Activated gamma-delta T cell treated with Interleukin-2 at 50 U/mL for 16 hours (primary cell): ENCODE data around the gene LASP1.

Source experiments
- DNase-seq: peaks from one replicate; pipeline ENCODE4 v3.0.0-alpha.2; 2020

Gene LASP1

GRCh38 chr17:38870259-38871165 lies 654 bp downstream of the LASP1 start:
- DNase-seq: peak; percentile 68

DNA sequence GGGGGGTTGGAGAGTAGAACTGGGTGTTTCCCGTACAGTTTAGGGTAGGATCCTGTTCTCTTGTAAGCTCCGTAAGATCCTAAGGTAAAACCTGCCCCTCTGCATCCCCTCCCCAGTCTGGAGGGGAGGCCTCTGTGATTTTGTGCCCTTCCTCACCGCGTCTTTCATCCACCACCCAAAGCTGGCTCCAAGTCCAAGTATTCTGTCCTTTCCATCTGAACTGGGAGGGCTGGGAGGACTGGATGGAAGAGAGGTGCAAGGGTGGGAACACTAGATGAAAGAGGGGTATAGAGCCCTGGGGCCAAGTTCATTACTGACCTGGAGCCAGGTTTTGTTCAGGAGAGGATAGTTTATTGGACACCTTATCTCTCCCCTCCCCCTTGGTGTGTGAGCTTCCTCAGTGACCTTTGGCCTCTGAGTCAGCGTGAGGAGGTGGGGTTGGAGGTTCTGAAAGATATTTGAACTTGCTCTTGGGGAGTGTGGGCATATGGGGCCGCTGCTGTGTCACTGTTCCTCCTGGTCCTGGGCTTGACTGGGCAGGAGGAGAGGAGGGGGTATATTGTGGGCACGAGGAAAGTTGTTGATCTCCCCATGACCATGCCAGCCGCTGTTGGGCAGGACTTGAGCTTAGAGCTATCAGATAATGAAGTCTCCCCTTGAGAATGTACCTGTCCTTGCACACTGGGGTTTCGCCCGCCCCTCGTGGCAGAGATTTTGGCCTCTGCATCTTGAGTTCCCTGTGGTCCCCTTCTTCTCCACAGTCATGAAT lies 1.6 kb downstream of the LASP1 start:
- peak; percentile 67 for DNase-seq

GRCh38 chr17:38872027-38872511 lies 2.2 kb downstream of the LASP1 start:
- no peak for DNase-seq

- no peak for DNase-seq
These were observed 3.0 kb downstream of the LASP1 start for GRCh38 chr17:38872671-38873385.

- DNase-seq: no peak
These were observed 4.0 kb downstream of the LASP1 start for GRCh38 chr17:38873640-38874380.

DNA sequence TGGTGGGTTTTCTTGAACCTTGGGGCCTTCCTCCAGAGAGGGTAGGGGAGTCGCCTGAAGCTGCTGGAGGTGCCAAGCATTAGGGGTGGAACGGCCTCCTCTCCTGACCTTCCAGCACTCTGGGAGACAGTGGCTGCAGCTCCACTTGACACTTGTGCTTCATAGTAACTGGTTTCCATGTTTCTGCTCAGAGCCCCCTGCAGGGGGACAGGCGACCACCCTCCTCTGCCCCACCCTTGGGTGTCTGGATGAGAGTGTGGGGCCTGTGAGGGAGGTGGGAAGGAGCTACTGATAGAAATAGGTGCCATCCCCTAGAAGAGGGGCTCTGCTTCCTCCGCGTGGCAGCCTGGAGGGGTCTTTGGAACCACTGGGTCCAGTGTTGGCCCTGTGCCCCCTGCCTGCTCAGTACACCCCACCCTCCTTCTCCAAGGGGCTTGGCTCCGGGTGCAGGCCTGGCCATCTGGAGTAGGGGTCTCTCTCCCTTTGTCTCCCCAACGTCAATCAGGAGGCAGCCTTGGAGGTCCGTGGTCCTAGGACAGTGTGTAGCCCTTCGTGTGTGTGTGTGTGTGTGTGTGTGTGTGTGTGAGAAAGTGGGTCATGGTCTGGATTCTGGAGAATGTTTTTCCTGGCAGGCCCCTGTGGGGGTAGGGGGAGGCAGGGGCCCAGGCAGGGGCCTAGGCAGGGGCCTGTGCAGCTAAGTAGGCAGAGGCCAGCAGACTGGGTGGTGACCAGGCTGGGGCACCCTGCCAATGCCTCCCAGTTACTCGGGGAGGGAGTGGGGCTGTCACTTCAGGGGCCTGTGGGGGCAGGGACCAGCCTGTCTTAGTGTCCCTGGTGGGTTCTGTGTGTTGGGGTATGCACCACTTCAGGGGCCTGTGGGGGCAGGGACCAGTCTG lies 4.9 kb downstream of the LASP1 start:
- DNase-seq: no peak

DNA sequence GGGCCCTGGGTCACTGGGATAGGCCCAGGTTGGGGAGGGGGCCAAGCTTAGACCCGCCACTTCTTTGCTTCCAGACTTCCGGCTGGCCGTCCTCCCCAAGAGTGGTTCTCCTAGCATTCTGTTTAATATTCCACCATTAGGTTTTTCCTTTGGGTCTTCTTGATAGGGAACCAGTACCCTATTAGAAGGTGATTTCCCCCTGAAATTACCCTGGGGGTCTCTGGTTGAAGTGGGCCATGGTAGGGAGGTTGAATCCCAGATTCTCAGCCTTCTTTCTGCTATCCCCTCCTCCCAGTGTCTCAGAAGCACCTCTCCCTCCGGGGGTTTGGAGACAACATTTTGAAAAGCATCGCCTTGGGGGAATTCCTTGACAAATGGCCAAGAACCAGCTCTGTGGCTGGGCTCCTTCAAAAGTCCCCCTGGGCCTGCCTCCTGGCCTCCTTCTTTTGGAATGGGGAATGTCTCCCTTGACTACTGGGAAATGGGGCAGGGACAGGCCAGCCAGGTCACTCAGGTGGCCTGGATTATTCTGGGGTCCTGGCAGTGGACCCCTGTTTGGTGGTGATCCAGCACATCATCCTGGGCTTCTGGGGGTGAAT lies 5.7 kb downstream of the LASP1 start:
- DNase-seq: no peak

- no peak for DNase-seq
These were observed 7.4 kb downstream of the LASP1 start for GRCh38 chr17:38877130-38877851.

GRCh38 chr17:38879878-38880665 lies 10.2 kb downstream of the LASP1 start:
- DNase-seq: no peak

GRCh38 chr17:38881600-38882191 lies 11.8 kb downstream of the LASP1 start:
- no peak for DNase-seq

GRCh38 chr17:38882870-38883269 lies 13.0 kb downstream of the LASP1 start:
- no peak for DNase-seq

DNA sequence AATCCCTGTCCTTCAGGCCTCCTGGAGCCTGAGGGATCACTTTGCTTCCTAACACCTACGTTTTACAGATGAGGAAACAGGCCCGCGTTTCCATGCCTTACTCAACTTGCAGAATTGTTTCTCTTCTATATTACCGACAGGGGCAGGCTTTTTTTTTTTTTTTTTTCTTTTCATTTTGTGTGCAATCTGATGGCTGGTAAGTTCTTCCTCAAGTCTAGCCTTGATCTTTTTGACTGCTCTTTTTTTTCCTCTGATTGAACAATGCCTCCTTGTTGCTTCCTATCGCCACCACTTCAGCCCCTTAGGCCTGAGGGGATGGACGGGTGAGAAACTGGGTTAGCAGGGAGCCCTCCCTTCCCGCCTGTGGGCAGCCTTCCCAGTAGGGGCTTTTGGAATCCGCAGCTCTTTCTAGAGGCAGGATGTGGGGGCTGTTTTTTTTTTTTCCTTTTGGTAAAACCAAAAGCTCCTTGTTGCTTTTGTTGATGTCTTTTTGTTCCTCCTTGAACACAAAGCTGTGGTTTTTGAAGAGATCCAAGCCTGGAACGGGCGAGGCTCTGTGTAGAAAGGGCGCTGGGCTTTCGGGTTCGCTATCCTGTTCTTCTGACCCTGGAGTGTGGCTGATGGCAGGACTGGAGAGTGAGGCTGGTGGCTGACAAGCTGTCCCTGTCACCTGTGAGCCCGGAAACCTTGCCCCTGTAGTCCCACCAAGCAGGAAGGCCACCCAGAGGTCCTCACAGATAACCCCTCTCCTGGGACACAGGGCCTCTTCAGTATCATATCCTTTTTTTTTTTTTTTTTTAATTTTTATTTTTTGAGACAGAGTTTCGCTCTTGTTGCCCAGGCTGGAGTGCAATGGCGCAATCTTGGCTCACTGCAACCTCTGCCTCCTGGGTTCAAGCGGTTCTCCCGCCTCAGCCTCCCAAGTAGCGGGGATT lies 14.0 kb downstream of the LASP1 start:
- no peak for DNase-seq

GRCh38 chr17:38885044-38885727 lies 15.3 kb downstream of the LASP1 start:
- DNase-seq: no peak

- no peak for DNase-seq
These were observed 16.1 kb downstream of the LASP1 start for GRCh38 chr17:38885728-38886642.

GRCh38 chr17:38886643-38887010 lies 16.8 kb downstream of the LASP1 start:
- no peak for DNase-seq

DNA sequence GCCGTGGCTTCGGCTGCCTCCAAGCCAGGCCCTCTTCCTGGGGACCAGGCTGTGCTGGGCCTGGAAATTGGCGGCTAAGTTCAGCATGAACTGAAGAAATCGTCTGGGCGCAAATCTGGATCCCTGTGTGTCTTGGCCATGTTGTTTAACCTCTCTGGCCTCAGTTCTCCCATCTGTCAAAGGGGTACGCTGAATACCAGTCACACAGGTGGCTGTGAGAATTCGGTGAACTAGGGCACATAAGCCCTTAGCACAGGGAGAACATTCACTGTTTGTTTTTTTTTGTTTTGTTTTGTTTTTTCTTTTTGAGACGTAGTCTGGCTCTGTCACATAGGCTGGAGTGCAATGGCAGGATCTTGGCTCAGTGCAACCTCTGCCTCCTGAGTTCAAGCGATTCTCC lies 19.0 kb downstream of the LASP1 start:
- DNase-seq: no peak
